ENCODE results near the gene SLC44A1.

The SLC44A1 gene

GRCh38 chr9:105316703-105317102, 72.3 kb downstream of the SLC44A1 start:
- Histone ChIP-seq H4K20me1 (ENCODE audit: insufficient read depth) (no peaks in the 10 kb centered on the region), H3K79me2 (ENCODE audit: insufficient read depth, low read depth) (no peaks in the 10 kb centered on the region), H3K4me1 (ENCODE audit: low read depth, poor library complexity, severe bottlenecking) (peaks cover 22% of the 10 kb centered on the region), H2AFZ (ENCODE audit: low read depth) (no peak overlapping the region), H3K27me3 (ENCODE audit: insufficient read depth, low read depth) (no peaks in the 10 kb centered on the region), H3K9ac (no peak overlapping the region), H3K4me3 (IDR thresholded peaks at IDR 0.05; ENCODE audit: insufficient read depth, low read depth, low read length) (no peak overlapping the region), H3K36me3 (ENCODE audit: insufficient read depth) (no peaks in the 10 kb centered on the region), H3K4me2 (no peak overlapping the region), H3K27ac (no peak overlapping the region)
- TF ChIP-seq, protein P1, sequence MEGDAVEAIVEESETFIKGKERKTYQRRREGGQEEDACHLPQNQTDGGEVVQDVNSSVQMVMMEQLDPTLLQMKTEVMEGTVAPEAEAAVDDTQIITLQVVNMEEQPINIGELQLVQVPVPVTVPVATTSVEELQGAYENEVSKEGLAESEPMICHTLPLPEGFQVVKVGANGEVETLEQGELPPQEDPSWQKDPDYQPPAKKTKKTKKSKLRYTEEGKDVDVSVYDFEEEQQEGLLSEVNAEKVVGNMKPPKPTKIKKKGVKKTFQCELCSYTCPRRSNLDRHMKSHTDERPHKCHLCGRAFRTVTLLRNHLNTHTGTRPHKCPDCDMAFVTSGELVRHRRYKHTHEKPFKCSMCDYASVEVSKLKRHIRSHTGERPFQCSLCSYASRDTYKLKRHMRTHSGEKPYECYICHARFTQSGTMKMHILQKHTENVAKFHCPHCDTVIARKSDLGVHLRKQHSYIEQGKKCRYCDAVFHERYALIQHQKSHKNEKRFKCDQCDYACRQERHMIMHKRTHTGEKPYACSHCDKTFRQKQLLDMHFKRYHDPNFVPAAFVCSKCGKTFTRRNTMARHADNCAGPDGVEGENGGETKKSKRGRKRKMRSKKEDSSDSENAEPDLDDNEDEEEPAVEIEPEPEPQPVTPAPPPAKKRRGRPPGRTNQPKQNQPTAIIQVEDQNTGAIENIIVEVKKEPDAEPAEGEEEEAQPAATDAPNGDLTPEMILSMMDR (conservative IDR thresholded peaks at IDR 0.05; ENCODE audit: low read depth, low read length) = no peak

- no peak overlapping the region for H2AFZ ChIP-seq (ENCODE audit: low read depth)
- H3K79me2 ChIP-seq (ENCODE audit: insufficient read depth, low read depth) = no peaks in the 10 kb centered on the region
- H3K36me3 ChIP-seq (ENCODE audit: insufficient read depth) = no peaks in the 10 kb centered on the region
- no peak overlapping the region for H3K9ac ChIP-seq
- H3K4me2 ChIP-seq = no peak overlapping the region
- TF ChIP-seq, protein P1 (conservative IDR thresholded peaks at IDR 0.05; ENCODE audit: low read depth, low read length) = no peak
- H4K20me1 ChIP-seq (ENCODE audit: insufficient read depth) = no peaks in the 10 kb centered on the region
- H3K27ac ChIP-seq = no peak overlapping the region
- H3K4me3 ChIP-seq (IDR thresholded peaks at IDR 0.05; ENCODE audit: insufficient read depth, low read depth, low read length) = no peak overlapping the region
- H3K27me3 ChIP-seq (ENCODE audit: insufficient read depth, low read depth) = no peaks in the 10 kb centered on the region
- H3K4me1 ChIP-seq (ENCODE audit: low read depth, poor library complexity, severe bottlenecking) = peaks cover 4% of the 10 kb centered on the region
Measured at GRCh38 chr9:105318729-105319191, 74.3 kb downstream of the SLC44A1 start.

GRCh38 chr9:105319202-105319813, 74.9 kb downstream of the SLC44A1 start:
- TF ChIP-seq, protein P1 (conservative IDR thresholded peaks at IDR 0.05; ENCODE audit: low read depth, low read length) = no peak
- Histone ChIP-seq H3K4me2 (no peak overlapping the region), H3K4me3 (IDR thresholded peaks at IDR 0.05; ENCODE audit: insufficient read depth, low read depth, low read length) (no peak overlapping the region), H3K79me2 (ENCODE audit: insufficient read depth, low read depth) (no peaks in the 10 kb centered on the region), H3K4me1 (ENCODE audit: low read depth, poor library complexity, severe bottlenecking) (peaks cover 4% of the 10 kb centered on the region), H3K36me3 (ENCODE audit: insufficient read depth) (no peaks in the 10 kb centered on the region), H2AFZ (ENCODE audit: low read depth) (no peak overlapping the region), H3K27ac (no peak overlapping the region), H3K9ac (no peak overlapping the region), H3K27me3 (ENCODE audit: insufficient read depth, low read depth) (no peaks in the 10 kb centered on the region), H4K20me1 (ENCODE audit: insufficient read depth) (no peaks in the 10 kb centered on the region)

- H3K9ac ChIP-seq = no peak overlapping the region
- H3K4me3 ChIP-seq (IDR thresholded peaks at IDR 0.05; ENCODE audit: insufficient read depth, low read depth, low read length) = no peak overlapping the region
- no peaks in the 10 kb centered on the region for H3K79me2 ChIP-seq (ENCODE audit: insufficient read depth, low read depth)
- TF ChIP-seq, protein P1 (conservative IDR thresholded peaks at IDR 0.05; ENCODE audit: low read depth, low read length) = no peak
- no peak overlapping the region for H2AFZ ChIP-seq (ENCODE audit: low read depth)
- no peak overlapping the region for H3K27ac ChIP-seq
- peaks cover 4% of the 10 kb centered on the region for H3K4me1 ChIP-seq (ENCODE audit: low read depth, poor library complexity, severe bottlenecking)
- no peaks in the 10 kb centered on the region for H3K27me3 ChIP-seq (ENCODE audit: insufficient read depth, low read depth)
- H3K4me2 ChIP-seq = no peak overlapping the region
- no peaks in the 10 kb centered on the region for H3K36me3 ChIP-seq (ENCODE audit: insufficient read depth)
- H4K20me1 ChIP-seq (ENCODE audit: insufficient read depth) = no peaks in the 10 kb centered on the region
Measured at GRCh38 chr9:105320568-105320967, 76.1 kb downstream of the SLC44A1 start.
